SW480 (cell line): ENCODE results near the gene DNAJC30.
"Not testable (repeated sequence)": the region's sequence is repeated elsewhere in the genome, so short reads cannot be mapped to it uniquely, and the experiment has no call there.

Source experiments
- DNase-seq: peaks from one replicate; pipeline ENCODE4 v3.0.0-alpha.2; 2016; ENCODE audit warnings: low spot score

Gene DNAJC30

GRCh38 chr7:73683056-73683787, at the start of gene DNAJC30, which contains the start of gene BUD23:
TSS of gene DNAJC30 (minus strand) at chr7:73683453. CDS start at chr7:73683423, 30 bp downstream.
TSS of gene BUD23 (plus strand) at chr7:73683597. CDS start at chr7:73683626, 29 bp downstream.
- DNase-seq, result peak; percentile 99

- DNase-seq, result no peak
Measured at GRCh38 chr7:73732397-73732796, 49.1 kb upstream of the DNAJC30 start.

GRCh38 chr7:73730485-73730884, 47.2 kb upstream of the DNAJC30 start:
- no peak for DNase-seq

- DNase-seq, result no peak
Measured at GRCh38 chr7:73728551-73728950, 45.3 kb upstream of the DNAJC30 start.

GRCh38 chr7:73727952-73728351, 44.7 kb upstream of the DNAJC30 start:
- DNase-seq, result no peak

GRCh38 chr7:73726083-73726466, 42.8 kb upstream of the DNAJC30 start:
- DNase-seq, result no peak

- no peak for DNase-seq
Measured at GRCh38 chr7:73723813-73724212, 40.6 kb upstream of the DNAJC30 start.

GRCh38 chr7:73722785-73723184, 39.5 kb upstream of the DNAJC30 start:
- no peak for DNase-seq

GRCh38 chr7:73722182-73722581, 38.9 kb upstream of the DNAJC30 start:
- not testable (repeated sequence) for DNase-seq

GRCh38 chr7:73721377-73721817, 38.1 kb upstream of the DNAJC30 start:
- DNase-seq, result no peak

GRCh38 chr7:73720443-73720842, 37.2 kb upstream of the DNAJC30 start:
- not testable (repeated sequence) for DNase-seq

- no peak for DNase-seq
Measured at GRCh38 chr7:73719806-73720169, 36.5 kb upstream of the DNAJC30 start.

- DNase-seq, result peak; percentile 78
Measured at GRCh38 chr7:73718905-73719805, 35.9 kb upstream of the DNAJC30 start, which contains the start of gene STX1A. TSS of gene STX1A (minus strand) at chr7:73719669. CDS start at chr7:73719631, 38 bp downstream.

- peak; percentile 33 for DNase-seq
Measured at GRCh38 chr7:73718438-73718881, 35.2 kb upstream of the DNAJC30 start.

- DNase-seq, result peak; percentile 72
Measured at GRCh38 chr7:73717991-73718405, 34.7 kb upstream of the DNAJC30 start.

- no peak for DNase-seq
Measured at GRCh38 chr7:73717025-73717807, 34.0 kb upstream of the DNAJC30 start.

GRCh38 chr7:73716318-73716890, 33.2 kb upstream of the DNAJC30 start:
- no peak for DNase-seq

GRCh38 chr7:73715648-73716317, 32.5 kb upstream of the DNAJC30 start:
- peak; percentile 91 for DNase-seq

- DNase-seq, result not testable (repeated sequence)
Measured at GRCh38 chr7:73713319-73713718, 30.1 kb upstream of the DNAJC30 start.

GRCh38 chr7:73712773-73713172, 29.5 kb upstream of the DNAJC30 start:
- no peak for DNase-seq

- no peak for DNase-seq
Measured at GRCh38 chr7:73708961-73709549, 25.8 kb upstream of the DNAJC30 start.
